ENCODE measurements around the gene ATP8B1.

- TF ChIP-seq CTCF (IDR thresholded peaks at IDR 0.05), result no peak
- no peak for TF ChIP-seq POLR2A (IDR thresholded peaks at IDR 0.05)
These were observed 11.4 kb upstream of the ATP8B1 start for GRCh38 chr18:57814555-57814954.
